H1 (cell line): ENCODE data around the gene AGPAT3. TPM values are rescaled to one million over a fixed set of nuclear protein-coding genes. Genes with fewer than 3 reads are reported as not detected.
A peak's percentile ranks its signal among the peaks of the same experiment; 100 is the strongest.

ENCODE experiments used
- CTCF ChIA-PET: fragments of 300-600 bp; sonication (Branson Sonifier 250); formaldehyde crosslinking; loops from one replicate; lab custom pipeline; 2021; ENCODE audit not compliant: partially characterized antibody; lab: Charles Lee
- POLR2A ChIA-PET: fragments of 300-600 bp; sonication (Branson Sonifier 250); formaldehyde crosslinking; loops from one replicate; lab custom pipeline; 2021; ENCODE audit warnings: inconsistent platforms; ENCODE audit not compliant: partially characterized antibody; lab: Charles Lee
- DNase-seq, 2 experiments: peaks; one replicate each; pipeline versions ENCODE4 v3.0.0 to v3.0.0-alpha.2; 2010 to 2022; ENCODE audit warnings: low spot score in 2 of 2, low read depth in 1 of 2, mixed read lengths in 1 of 2
- FAIRE-seq: peaks from 2 replicates; lab custom pipeline; 2011; peaks lifted over from hg19 to GRCh38; lab: Jason Lieb, UNC
- H2AFZ ChIP-seq: 2 replicates; pipeline ENCODE4 v1.8.1; 2012; ENCODE audit warnings: low read length, inconsistent platforms
- H2AK5ac ChIP-seq: 2 replicates; pipeline ENCODE4 v1.6.1; 2013; ENCODE audit warnings: low read depth, low read length
- H2BK120ac ChIP-seq: replicated peaks from 2 replicates; pipeline ENCODE3; 2013; ENCODE audit warnings: low read depth, low read length, inconsistent platforms
- H2BK12ac ChIP-seq: 2 replicates; pipeline ENCODE4 v1.6.1; 2013; ENCODE audit warnings: low read depth, low read length
- H2BK15ac ChIP-seq: 2 replicates; pipeline ENCODE4 v1.6.1; 2013; ENCODE audit warnings: low read length
- H2BK20ac ChIP-seq: 2 replicates; pipeline ENCODE4 v1.6.1; 2013; ENCODE audit warnings: low read length
- H2BK5ac ChIP-seq: 2 replicates; pipeline ENCODE4 v1.6.1; 2013; ENCODE audit warnings: low read depth, low read length
- H3K14ac ChIP-seq: 2 replicates; pipeline ENCODE4 v1.6.1; 2013; ENCODE audit warnings: inconsistent platforms; ENCODE audit not compliant: insufficient read length
- H3K18ac ChIP-seq: 2 replicates; pipeline ENCODE4 v1.6.1; 2013; ENCODE audit warnings: low read length; ENCODE audit errors: extremely low read depth
- H3K23ac ChIP-seq: 2 replicates; pipeline ENCODE4 v1.6.1; 2013; ENCODE audit warnings: inconsistent platforms; ENCODE audit not compliant: insufficient read length
- H3K23me2 ChIP-seq: 2 replicates; pipeline ENCODE4 v1.6.1; 2013; ENCODE audit warnings: low read depth, low read length
- H3K27ac ChIP-seq: 2 replicates; pipeline ENCODE4 v1.6.1; 2011; ENCODE audit warnings: low read depth, low read length, inconsistent platforms
- H3K27me3 ChIP-seq, 4 experiments: replicated peaks in 1 of 4; 1 replicate in 1 of 4; 2 replicates in 3 of 4; pipeline versions ENCODE4 v1.6.1 to v1.8.1; 2011 to 2013; ENCODE audit warnings: low read length in 3 of 4, mild to moderate bottlenecking in 3 of 4, inconsistent platforms in 2 of 4, mixed read lengths in 2 of 4, moderate library complexity in 1 of 4; ENCODE audit not compliant: control insufficient read depth in 3 of 4, insufficient read depth in 3 of 4; ENCODE audit errors: extremely low read depth in 1 of 4
- H3K36me3 ChIP-seq, 4 experiments: 2 replicates each; pipeline versions ENCODE4 v1.6.1 to v1.8.1; 2011 to 2013; ENCODE audit warnings: mild to moderate bottlenecking in 4 of 4, low read length in 3 of 4, moderate library complexity in 2 of 4, control low read depth in 1 of 4, inconsistent platforms in 1 of 4; ENCODE audit not compliant: insufficient read depth in 4 of 4, control insufficient read depth in 2 of 4
- H3K4ac ChIP-seq: replicated peaks from 2 replicates; pipeline ENCODE3; 2013; ENCODE audit warnings: low read length, low read depth, mixed read lengths, inconsistent platforms; ENCODE audit not compliant: insufficient read length
- H3K4me1 ChIP-seq, 4 experiments: replicated peaks in 1 of 4; 1 replicate in 1 of 4; 2 replicates in 3 of 4; pipeline versions ENCODE4 v1.6.1 to v1.8.1; 2011 to 2013; ENCODE audit warnings: low read length in 3 of 4, inconsistent platforms in 2 of 4, mixed read lengths in 1 of 4; ENCODE audit not compliant: insufficient read depth in 4 of 4, control insufficient read depth in 3 of 4
- H3K4me2 ChIP-seq, 2 experiments: 2 replicates each; pipeline versions ENCODE4 v1.6.1 to v1.8.1; 2011 to 2013; ENCODE audit warnings: low read depth in 2 of 2, low read length in 2 of 2, control low read depth in 1 of 2, inconsistent platforms in 1 of 2, mild to moderate bottlenecking in 1 of 2; ENCODE audit not compliant: insufficient read depth in 1 of 2
- H3K4me3 ChIP-seq, 4 experiments: fragments of 200-600, 300-600 bp in 1 of 4; sonication (generic), shearing (Covaris generic), sonication (Bioruptor Twin) in 1 of 4; 2 replicates each; pipeline versions ENCODE4 v1.5.1 to v1.8.1; 2011 to 2016; ENCODE audit warnings: low read length in 4 of 4, low read depth in 3 of 4, control low read depth in 2 of 4, inconsistent platforms in 2 of 4, mild to moderate bottlenecking in 2 of 4, mixed read lengths in 1 of 4, moderate library complexity in 1 of 4; ENCODE audit not compliant: insufficient read depth in 2 of 4; ENCODE audit errors: extremely low read depth in 1 of 4
- H3K56ac ChIP-seq: replicated peaks from 2 replicates; pipeline ENCODE3; 2013; ENCODE audit warnings: low read depth, mild to moderate bottlenecking, mixed read lengths, low read length, inconsistent platforms; ENCODE audit not compliant: insufficient read length
- H3K79me1 ChIP-seq: 2 replicates; pipeline ENCODE4 v1.6.1; 2013; ENCODE audit warnings: low read depth, low read length, control low read depth
- H3K79me2 ChIP-seq, 2 experiments: 2 replicates each; pipeline versions ENCODE4 v1.6.1 to v1.8.1; 2012 to 2013; ENCODE audit warnings: low read length in 2 of 2, mild to moderate bottlenecking in 2 of 2, inconsistent platforms in 1 of 2; ENCODE audit not compliant: insufficient read depth in 2 of 2, control insufficient read depth in 1 of 2
- H3K9ac ChIP-seq, 4 experiments: replicated peaks in 1 of 4; 1 replicate in 1 of 4; 2 replicates in 3 of 4; pipeline versions ENCODE4 v1.6.1 to v1.8.1; 2011 to 2013; ENCODE audit warnings: low read depth in 3 of 4, low read length in 3 of 4, control low read depth in 2 of 4, mild to moderate bottlenecking in 2 of 4, moderate library complexity in 2 of 4, inconsistent platforms in 1 of 4; ENCODE audit errors: extremely low read depth in 1 of 4
- H3K9me3 ChIP-seq, 2 experiments: 2 replicates each; pipeline versions ENCODE4 v1.6.1 to v1.8.1; 2012 to 2013; ENCODE audit warnings: mild to moderate bottlenecking in 2 of 2, moderate library complexity in 2 of 2, control low read depth in 1 of 2, inconsistent platforms in 1 of 2, low read depth in 1 of 2, low read length in 1 of 2, mixed read lengths in 1 of 2; ENCODE audit not compliant: insufficient read depth in 2 of 2
- H4K20me1 ChIP-seq, 2 experiments: replicated peaks in 1 of 2; 2 replicates each; pipeline versions ENCODE3 to v1.8.1; 2011 to 2013; ENCODE audit warnings: inconsistent platforms in 2 of 2, low read length in 2 of 2, mild to moderate bottlenecking in 1 of 2; ENCODE audit not compliant: insufficient read depth in 2 of 2, control insufficient read depth in 1 of 2
- H4K5ac ChIP-seq: 2 replicates; pipeline ENCODE4 v1.6.1; 2013; ENCODE audit warnings: low read length, low read depth, mixed read lengths, inconsistent platforms; ENCODE audit not compliant: insufficient read length
- H4K8ac ChIP-seq: 2 replicates; pipeline ENCODE4 v1.8.0; 2013; ENCODE audit warnings: mild to moderate bottlenecking, moderate library complexity, low read length, inconsistent platforms; ENCODE audit not compliant: insufficient read depth; ENCODE audit errors: extremely low read depth
- H4K91ac ChIP-seq: replicated peaks from 2 replicates; pipeline ENCODE3; 2013; ENCODE audit warnings: low read length, mixed read lengths, inconsistent platforms; ENCODE audit not compliant: insufficient read length
- CREB1 ChIP-seq: IDR thresholded peaks from 2 replicates; pipeline ENCODE4 v1.6.1; 2012; ENCODE audit warnings: inconsistent platforms
- CTBP2 ChIP-seq: IDR thresholded peaks from 2 replicates; pipeline ENCODE4 v1.7.0; 2011; ENCODE audit warnings: borderline replicate concordance, mild to moderate bottlenecking, moderate library complexity, mixed read lengths, low read length; ENCODE audit not compliant: insufficient read depth, insufficient read length
- E2F6 ChIP-seq: IDR thresholded peaks from 2 replicates; pipeline ENCODE4 v1.6.1; 2012; ENCODE audit warnings: inconsistent platforms
- HDAC2 ChIP-seq, 2 experiments: fragments of 300-600 bp in 1 of 2; sonication (generic) in 1 of 2; IDR thresholded peaks; 2 replicates each; pipeline ENCODE4 v1.6.1; 2011 to 2012; ENCODE audit warnings: low read depth in 2 of 2, low read length in 2 of 2, mild to moderate bottlenecking in 2 of 2, moderate library complexity in 2 of 2, borderline replicate concordance in 1 of 2, inconsistent platforms in 1 of 2
- MAFK ChIP-seq: IDR thresholded peaks from 2 replicates; pipeline ENCODE4 v1.6.1; 2012; ENCODE audit warnings: low read depth, mild to moderate bottlenecking, improper control_type of control experiment, low read length
- NRF1 ChIP-seq: IDR thresholded peaks from 2 replicates; pipeline ENCODE4 v1.6.1; 2011; ENCODE audit warnings: mild to moderate bottlenecking, low read depth, low read length, improper control_type of control experiment
- RBBP5 ChIP-seq: IDR thresholded peaks from 2 replicates; pipeline ENCODE4 v1.7.1; 2012; ENCODE audit warnings: low read depth, mild to moderate bottlenecking, inconsistent platforms, low read length, moderate library complexity, borderline replicate concordance
- SP2 ChIP-seq: IDR thresholded peaks from 2 replicates; pipeline ENCODE4 v1.6.1; 2012; ENCODE audit warnings: mild to moderate bottlenecking, low read length, inconsistent platforms
- SP4 ChIP-seq: IDR thresholded peaks from 2 replicates; pipeline ENCODE4 v1.6.1; 2012; ENCODE audit warnings: low read length, inconsistent platforms
- YY1 ChIP-seq: IDR thresholded peaks from 2 replicates; pipeline ENCODE4 v1.6.1; 2011; ENCODE audit warnings: low read depth, mild to moderate bottlenecking, low read length
- WGBS, 2 experiments: shearing (Covaris generic) in 1 of 2; methylation state at CpG; one replicate each; pipeline versions ENCODE4 v1.1.6 to v1.1.7; 2013 to 2015; ENCODE audit warnings: low lambda C conversion rate in 2 of 2, mixed read lengths in 2 of 2, inconsistent platforms in 1 of 2, low coverage in 1 of 2, missing lambda C conversion rate in 1 of 2; ENCODE audit not compliant: insufficient replicate concordance in 2 of 2, insufficient coverage in 1 of 2, insufficient read length in 1 of 2; ENCODE audit errors: extremely low coverage in 1 of 2, missing lambda C conversion rate in 1 of 2; 5-methylcytosine and 5-hydroxymethylcytosine counted together
- polyA plus RNA-seq, 7 experiments: library from polyadenylated mRNA; depleted of rRNA in 3 of 7; stranded (reverse) in 5 of 7; unstranded in 2 of 7; fragments of >200 nt in 5 of 7; fragments of 200-250 nt in 2 of 7; gene quantifications; 1 replicate in 5 of 7; 2 replicates in 1 of 7; 4 replicates in 1 of 7; pipeline versions ENCODE4 v1.2.1 to v1.2.3, GENCODE V29; 2011 to 2013; ENCODE audit warnings: missing spikeins in 2 of 7, mixed read lengths in 2 of 7
- total RNA-seq: library from RNA; stranded (reverse); fragmentation: NEBNext Ultra II Directional; extraction: Animal tissue kit (Norgen Biotek cat#: 25700); gene quantifications from 2 replicates; pipeline ENCODE4 v1.2.1, GENCODE V29; 2021

Gene AGPAT3
- total and polyA plus RNA-seq, 2 of the 8 experiments (the other 6 are each of a cell fraction or from before 2014, with no cell fraction given), result 5.8 to 7.3 TPM

- Histone ChIP-seq H3K9me3 (no peaks in the 10 kb centered on the region), H3K4me2 (0 out of 4 replicates have a peak overlapping the region, but pooled peaks of 1 of the 2 experiments have one; percentile 79), H4K5ac (no peak overlapping the region), H2BK15ac (peak overlapping the region; percentile 84; the same call in 1 of the 2 replicates), H3K4ac (peak overlapping the region; percentile 88), H4K20me1 (peaks cover 0 to 6% of the 10 kb centered on the region in 2 experiments), H3K14ac (no peak overlapping the region), H3K56ac (peak overlapping the region; percentile 34), H3K18ac (no peak overlapping the region; the same call in 1 of the 2 replicates), H2BK5ac (0 out of 2 replicates have a peak overlapping the region, but pooled peaks have one; percentile 26), H3K79me2 (no peaks in the 10 kb centered on the region), H3K36me3 (no peaks in the 10 kb centered on the region), H4K8ac (no peak overlapping the region; the same call in none of the 2 replicates), H3K27ac (no peak overlapping the region), H2AFZ (no peak overlapping the region), H2BK20ac (0 out of 2 replicates have a peak overlapping the region, but pooled peaks have one; percentile 34), H3K9ac (no peak overlapping the region), H3K79me1 (no peaks in the 10 kb centered on the region), H3K23me2 (peaks cover 7% of the 10 kb centered on the region; the same call in 1 of the 2 replicates), H2BK120ac (no peak overlapping the region), H3K23ac (no peak overlapping the region), H3K27me3 (no peaks in the 10 kb centered on the region), H2AK5ac (peak overlapping the region; percentile 40; the same call in 1 of the 2 replicates), H3K4me1 (no peaks in the 10 kb centered on the region; a peak in 1 of 7 replicates), H4K91ac (peak overlapping the region; percentile 62), H2BK12ac (peak overlapping the region; percentile 52; the same call in 1 of the 2 replicates), H3K4me3 (no peak overlapping the region)
- whole genome bisulfite sequencing, 2 experiments, result 84% methylated on average over 16 of the region's 16 CpGs; no CpG with 5 or more reads in 1 of the 2 experiments
- DNase-seq, result no peak
- no peak for FAIRE-seq
- CTCF ChIA-PET, result interaction anchor here (0.6 to 3.6 kb wide), 40 partner anchors 10 to 968 kb away, joined by 3 to 35 read pairs (median 4); no protein-coding TSS in a partner anchor
- POLR2A ChIA-PET, result interaction anchor here (0.7 to 1.0 kb wide), 3 partner anchors 154 to 166 kb away, joined by 3 read pairs; no protein-coding TSS in a partner anchor
- TF ChIP-seq CTBP2 (no peak), YY1 (no peak), SP2 (no peak), RBBP5 (no peak), HDAC2 (IDR thresholded peaks at IDR 0.05; ENCODE audit: borderline replicate concordance in 1 of 2, low read depth in 2 of 2, low read length in 2 of 2) (no peak), E2F6 (no peak), CREB1 (no peak), NRF1 (no peak), SP4 (no peak), MAFK (no peak)
Measured at GRCh38 chr21:43974791-43975468, 109.9 kb downstream of the AGPAT3 start.
